GM18870 (cell line): ENCODE results near the gene CEMIP.

Experiments
- ATAC-seq: cut with Tn5 transposase; IDR thresholded peaks from one replicate; pipeline ENCODE4 v1.9.1; 2021; ENCODE audit warnings: moderate library complexity; ENCODE audit not compliant: unreplicated experiment

The CEMIP gene

GRCh38 chr15:80841541-80841940 is 62.4 kb downstream of the CEMIP start:
- no peak for ATAC-seq

- no peak for ATAC-seq
Measured at GRCh38 chr15:80844011-80844732, 65.0 kb downstream of the CEMIP start.

GRCh38 chr15:80846031-80846815 is 67.1 kb downstream of the CEMIP start:
- no peak for ATAC-seq

- ATAC-seq = no peak
Measured at GRCh38 chr15:80849308-80849707, 70.1 kb downstream of the CEMIP start.

- ATAC-seq = no peak
Measured at GRCh38 chr15:80850941-80851451, 71.8 kb downstream of the CEMIP start.

GRCh38 chr15:80852676-80853075 is 73.5 kb downstream of the CEMIP start:
- ATAC-seq = no peak

GRCh38 chr15:80854104-80854503 is 74.9 kb downstream of the CEMIP start:
- ATAC-seq = no peak

GRCh38 chr15:80855206-80855605 is 76.0 kb downstream of the CEMIP start:
- ATAC-seq = no peak

GRCh38 chr15:80856400-80856799 is 77.2 kb downstream of the CEMIP start:
- ATAC-seq = no peak

GRCh38 chr15:80856809-80857377 is 77.7 kb downstream of the CEMIP start:
- no peak for ATAC-seq

- no peak for ATAC-seq
Measured at GRCh38 chr15:80861731-80862170, 82.6 kb downstream of the CEMIP start.

- no peak for ATAC-seq
Measured at GRCh38 chr15:80864666-80865065, 85.5 kb downstream of the CEMIP start.

GRCh38 chr15:80866936-80867335 is 87.8 kb downstream of the CEMIP start:
- no peak for ATAC-seq

- no peak for ATAC-seq
Measured at GRCh38 chr15:80870366-80870765, 91.2 kb downstream of the CEMIP start.

GRCh38 chr15:80870893-80871292 is 91.7 kb downstream of the CEMIP start:
- ATAC-seq = no peak

GRCh38 chr15:80871858-80872257 is 92.7 kb downstream of the CEMIP start:
- no peak for ATAC-seq

- no peak for ATAC-seq
Measured at GRCh38 chr15:80873366-80873952, 94.3 kb downstream of the CEMIP start.

GRCh38 chr15:80875568-80876347 is 96.6 kb downstream of the CEMIP start:
- ATAC-seq = no peak

GRCh38 chr15:80876348-80876674 is 97.1 kb downstream of the CEMIP start:
- ATAC-seq = no peak

GRCh38 chr15:80878242-80878866 is 99.2 kb downstream of the CEMIP start:
- no peak for ATAC-seq
